Central memory CD8-positive, alpha-beta T cell (primary cell): ENCODE results near the gene PIP.
"Not testable (repeated sequence)": the region's sequence is repeated elsewhere in the genome, so short reads cannot be mapped to it uniquely, and the experiment has no call there.

ENCODE experiments used
- ATAC-seq: fragments of 150-1000 bp; cut with Tn5 transposase; replicated peaks from 2 replicates; pipeline ENCODE4 v1.10.0; 2022; ENCODE audit warnings: mild to moderate bottlenecking, moderate FRiP score, moderate number of reproducible peaks; ENCODE audit not compliant: poor library complexity, severe bottlenecking; ENCODE audit errors: extremely low read depth
- DNase-seq, 2 donors: peaks; one replicate each; pipeline ENCODE4 v3.0.0; 2021; ENCODE audit warnings: low spot score in 2 of 2
- H3K27ac Mint-ChIP-seq: one replicate; pipeline ENCODE4 v1.8.0; 2022; ENCODE audit warnings: low read depth, mild to moderate bottlenecking, moderate library complexity, mixed read lengths
- H3K27me3 Mint-ChIP-seq: one replicate; pipeline ENCODE4 v1.8.0; 2022; ENCODE audit warnings: mixed read lengths
- H3K36me3 Mint-ChIP-seq: one replicate; pipeline ENCODE4 v1.8.0; 2022; ENCODE audit warnings: mild to moderate bottlenecking, moderate library complexity, mixed read lengths; ENCODE audit not compliant: insufficient read depth
- H3K4me1 Mint-ChIP-seq: one replicate; pipeline ENCODE4 v1.8.0; 2022; ENCODE audit warnings: mixed read lengths
- H3K4me3 Mint-ChIP-seq: one replicate; pipeline ENCODE4 v1.8.0; 2022; ENCODE audit warnings: mild to moderate bottlenecking, moderate library complexity, mixed read lengths
- H3K9me3 Mint-ChIP-seq: one replicate; pipeline ENCODE4 v1.8.0; 2022; ENCODE audit warnings: mixed read lengths

Gene PIP

DNA sequence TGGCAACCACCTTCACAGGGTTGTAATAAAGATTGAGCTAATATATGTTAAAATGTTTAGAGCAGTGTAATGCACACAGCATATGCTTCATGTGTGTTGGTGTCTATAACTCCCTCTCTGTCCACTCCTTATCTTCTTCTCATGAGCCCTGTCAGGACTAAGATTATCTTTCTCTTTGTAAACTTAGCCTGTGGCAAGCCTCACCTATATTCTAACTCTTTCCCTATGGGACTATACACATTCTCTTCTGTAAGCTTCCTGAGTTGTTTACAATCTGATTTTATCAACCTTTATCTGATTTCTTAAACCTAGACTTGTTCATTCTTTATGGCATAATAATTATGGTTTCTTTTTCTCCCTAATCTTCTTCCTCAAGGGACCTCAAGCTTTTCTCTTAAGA is 2.4 kb upstream of the PIP start:
- no peaks in the 10 kb centered on the region for H3K4me1 Mint-ChIP-seq
- H3K27ac Mint-ChIP-seq, result no peak overlapping the region
- ATAC-seq (no peak), DNase-seq (no peak)
- no peak overlapping the region for H3K4me3 Mint-ChIP-seq
- peaks cover 50% of the 10 kb centered on the region for H3K27me3 Mint-ChIP-seq
- no peaks in the 10 kb centered on the region for H3K36me3 Mint-ChIP-seq
- H3K9me3 Mint-ChIP-seq, result peaks cover 7% of the 10 kb centered on the region

- Mint-ChIP-seq H3K9me3 (peaks cover 3% of the 10 kb centered on the region), H3K4me3 (no peak overlapping the region), H3K36me3 (no peaks in the 10 kb centered on the region), H3K27me3 (peaks cover 51% of the 10 kb centered on the region), H3K27ac (no peak overlapping the region), H3K4me1 (no peaks in the 10 kb centered on the region)
- DNase-seq, result no peak
- ATAC-seq, result no peak
Observed at GRCh38 chr7:143130541-143130940, 1.3 kb upstream of the PIP start.

DNA sequence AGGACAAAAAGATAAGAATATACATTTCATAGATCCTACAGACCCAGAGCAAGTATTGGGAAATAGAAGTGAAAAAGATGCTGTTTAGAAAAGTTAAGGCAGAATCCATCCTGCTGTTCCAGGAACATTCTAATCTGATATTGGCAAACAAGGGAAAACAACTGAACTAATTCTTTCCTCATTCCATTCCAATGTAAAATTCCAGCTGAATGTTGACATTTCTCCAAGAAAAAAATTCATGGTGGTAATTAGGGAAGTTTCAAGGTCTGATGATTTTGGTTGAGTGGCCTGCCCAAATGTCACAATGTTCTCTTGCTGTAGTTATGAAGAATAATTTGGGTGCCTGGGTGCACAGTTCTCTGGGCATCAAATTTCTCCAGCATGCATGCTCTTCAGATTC is 15.2 kb downstream of the PIP start:
- peaks cover 21% of the 10 kb centered on the region for H3K27me3 Mint-ChIP-seq
- no peak for DNase-seq
- ATAC-seq, result no peak
- peaks cover 5% of the 10 kb centered on the region for H3K9me3 Mint-ChIP-seq
- no peak overlapping the region for H3K27ac Mint-ChIP-seq
- no peak overlapping the region for H3K4me3 Mint-ChIP-seq
- H3K4me1 Mint-ChIP-seq, result no peaks in the 10 kb centered on the region
- no peaks in the 10 kb centered on the region for H3K36me3 Mint-ChIP-seq

DNA sequence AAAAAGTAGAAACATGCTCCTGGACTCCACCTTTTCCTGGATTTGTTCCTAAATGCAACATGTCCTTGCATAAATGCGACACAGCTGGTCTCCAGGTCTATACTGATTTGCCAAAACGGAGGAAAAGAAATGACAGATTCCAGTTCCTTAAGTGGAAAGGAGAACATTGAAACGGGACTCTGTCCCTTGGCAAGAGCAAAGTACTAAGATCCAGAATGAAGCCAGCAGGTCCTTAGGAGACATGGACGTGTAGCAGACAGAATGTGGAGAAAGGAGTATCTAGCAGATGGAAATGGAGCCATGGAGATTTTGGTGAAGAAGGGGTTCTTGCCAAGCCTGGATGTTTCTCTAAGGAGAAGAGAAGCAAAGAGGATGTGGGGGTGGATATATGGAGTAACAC is 16.2 kb downstream of the PIP start:
- Mint-ChIP-seq H3K9me3 (peaks cover 5% of the 10 kb centered on the region), H3K4me3 (no peak overlapping the region), H3K27me3 (peaks cover 21% of the 10 kb centered on the region), H3K4me1 (no peaks in the 10 kb centered on the region), H3K36me3 (no peaks in the 10 kb centered on the region), H3K27ac (no peak overlapping the region)
- no peak for ATAC-seq
- no peak for DNase-seq

DNA sequence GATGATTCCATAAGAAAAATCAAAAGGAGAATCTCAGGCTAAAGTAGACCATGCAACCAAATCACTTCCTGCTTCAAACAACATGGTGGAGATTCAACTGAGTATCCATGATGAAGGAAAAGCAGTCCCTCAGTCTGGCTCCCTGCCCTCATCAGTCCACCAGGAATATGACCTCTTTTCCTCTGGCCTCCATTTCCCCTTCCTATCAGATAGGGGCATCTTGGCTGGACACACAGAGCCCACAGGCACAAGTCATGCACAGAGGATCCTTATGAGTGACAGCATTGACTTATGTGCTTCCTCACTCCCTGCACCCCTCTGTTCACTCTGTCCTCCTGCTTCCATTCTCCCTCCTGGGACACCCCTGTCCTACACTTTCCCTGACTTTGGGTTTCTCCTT is 16.8 kb downstream of the PIP start:
- DNase-seq (no peak), ATAC-seq (no peak)
- H3K36me3 Mint-ChIP-seq, result no peaks in the 10 kb centered on the region
- peaks cover 5% of the 10 kb centered on the region for H3K9me3 Mint-ChIP-seq
- no peak overlapping the region for H3K4me3 Mint-ChIP-seq
- H3K27ac Mint-ChIP-seq, result no peak overlapping the region
- no peaks in the 10 kb centered on the region for H3K4me1 Mint-ChIP-seq
- H3K27me3 Mint-ChIP-seq, result peaks cover 21% of the 10 kb centered on the region

DNA sequence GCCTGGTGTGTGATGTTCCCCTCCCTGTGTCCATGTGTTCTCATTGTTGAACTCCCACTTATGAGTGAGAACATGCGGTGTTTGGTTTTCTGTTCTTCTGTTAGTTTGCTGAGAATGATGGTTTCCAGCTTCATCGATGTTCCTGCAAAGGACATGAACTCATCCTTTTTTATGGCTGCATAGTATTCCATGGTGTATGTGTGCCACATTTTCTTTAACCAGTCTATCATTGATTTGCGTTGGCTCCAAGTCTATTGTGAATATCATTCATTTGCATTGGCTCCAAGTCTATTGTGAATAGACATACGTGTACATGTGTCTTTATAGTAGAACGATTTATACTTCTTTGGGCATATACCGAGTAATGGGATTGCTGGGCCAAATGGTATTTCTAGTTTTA is 18.8 kb downstream of the PIP start:
- ATAC-seq, H3K27ac Mint-ChIP-seq, H3K4me3 Mint-ChIP-seq, H3K9me3 Mint-ChIP-seq, DNase-seq, H3K36me3 Mint-ChIP-seq, H3K4me1 Mint-ChIP-seq: not testable (repeated sequence)
- peaks cover 19% of the 10 kb centered on the region for H3K27me3 Mint-ChIP-seq

DNA sequence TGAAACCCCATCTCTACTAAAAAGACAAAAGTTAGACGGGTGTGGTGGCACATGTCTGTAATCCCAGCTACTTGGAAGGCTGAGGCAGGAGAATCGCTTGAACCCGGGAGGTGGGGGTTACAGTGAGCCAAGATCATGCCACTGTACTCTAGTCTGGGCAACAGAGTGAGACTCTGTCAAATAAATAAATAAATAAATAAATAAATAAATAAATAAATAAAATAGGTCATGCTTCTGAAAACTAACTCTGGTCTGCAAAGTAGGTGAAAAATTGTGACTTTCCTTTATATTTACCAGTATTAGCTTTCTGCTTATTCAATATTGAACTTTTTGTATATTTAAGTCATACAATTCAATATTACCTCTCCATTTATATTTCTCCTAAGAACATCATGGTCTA is 26.7 kb downstream of the PIP start:
- ATAC-seq, H3K27ac Mint-ChIP-seq, H3K4me3 Mint-ChIP-seq, H3K27me3 Mint-ChIP-seq, H3K4me1 Mint-ChIP-seq, DNase-seq, H3K9me3 Mint-ChIP-seq, H3K36me3 Mint-ChIP-seq: not testable (repeated sequence)

GRCh38 chr7:143171697-143172096 is 39.8 kb downstream of the PIP start:
- H3K36me3 Mint-ChIP-seq, result no peaks in the 10 kb centered on the region
- ATAC-seq (no peak), DNase-seq (no peak)
- H3K9me3 Mint-ChIP-seq, result no peaks in the 10 kb centered on the region
- H3K27me3 Mint-ChIP-seq, result peaks cover 75% of the 10 kb centered on the region
- no peak overlapping the region for H3K4me3 Mint-ChIP-seq
- no peaks in the 10 kb centered on the region for H3K4me1 Mint-ChIP-seq
- no peak overlapping the region for H3K27ac Mint-ChIP-seq

- Mint-ChIP-seq H3K4me3 (no peak overlapping the region), H3K27ac (no peak overlapping the region)
Observed at GRCh38 chr7:143172354-143172753, 40.5 kb downstream of the PIP start.

GRCh38 chr7:143176128-143176527 is 44.3 kb downstream of the PIP start:
- no peak overlapping the region for H3K4me3 Mint-ChIP-seq
- H3K36me3 Mint-ChIP-seq, result no peaks in the 10 kb centered on the region
- H3K9me3 Mint-ChIP-seq, result peaks cover 13% of the 10 kb centered on the region
- DNase-seq (no peak), ATAC-seq (no peak)
- H3K27me3 Mint-ChIP-seq, result peaks cover 59% of the 10 kb centered on the region
- no peaks in the 10 kb centered on the region for H3K4me1 Mint-ChIP-seq
- H3K27ac Mint-ChIP-seq, result no peak overlapping the region

More at GRCh38 chr7:143172354-143172753, 40.5 kb downstream of the PIP start:
- H3K27me3 Mint-ChIP-seq, result peaks cover 69% of the 10 kb centered on the region
- H3K36me3 Mint-ChIP-seq, result no peaks in the 10 kb centered on the region
- H3K4me1 Mint-ChIP-seq, result no peaks in the 10 kb centered on the region
- no peak for ATAC-seq
- no peak for DNase-seq
- H3K9me3 Mint-ChIP-seq, result peaks cover 2% of the 10 kb centered on the region

DNA sequence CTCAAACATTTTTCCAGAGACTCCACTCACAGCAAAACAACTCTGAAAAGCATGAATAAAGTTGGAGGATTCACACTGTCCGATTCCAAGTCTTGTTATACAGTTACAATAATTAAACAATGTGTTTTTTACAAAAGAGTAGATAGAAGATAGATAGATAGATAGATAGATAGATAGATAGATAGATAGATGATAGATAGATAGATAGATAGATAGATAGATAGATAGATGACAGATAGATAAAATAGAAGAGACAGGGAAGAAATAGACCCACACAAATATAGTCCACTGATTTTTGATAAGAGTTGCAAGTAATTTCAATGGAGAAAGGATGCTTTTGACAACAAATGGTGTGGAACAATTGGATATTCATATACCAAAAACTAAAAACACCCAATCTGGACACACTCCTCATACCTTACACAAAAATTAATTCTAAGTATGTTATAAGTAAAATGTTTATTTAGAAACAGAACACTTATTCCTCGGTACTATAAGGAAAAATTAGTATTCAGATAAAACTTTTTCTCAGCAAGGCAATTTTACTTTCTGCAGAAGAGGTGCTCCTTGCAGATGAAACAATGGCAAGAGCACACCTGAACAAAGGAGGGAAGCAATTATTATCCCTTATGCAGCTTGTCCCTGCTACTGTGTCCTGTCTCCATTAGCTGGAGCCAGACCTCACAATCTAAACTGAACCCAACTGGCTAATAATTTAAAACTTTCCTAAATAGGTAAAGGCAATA is 45.7 kb downstream of the PIP start:
- Mint-ChIP-seq H3K27ac (no peak overlapping the region), H3K36me3 (no peaks in the 10 kb centered on the region), H3K27me3 (peaks cover 54% of the 10 kb centered on the region), H3K4me1 (no peaks in the 10 kb centered on the region), H3K4me3 (no peak overlapping the region), H3K9me3 (peaks cover 13% of the 10 kb centered on the region)
- ATAC-seq (no peak), DNase-seq (no peak)

- not testable (repeated sequence) for ATAC-seq, DNase-seq, H3K4me3 Mint-ChIP-seq, H3K4me1 Mint-ChIP-seq, H3K27ac Mint-ChIP-seq, H3K36me3 Mint-ChIP-seq
- H3K9me3 Mint-ChIP-seq, result peaks cover 13% of the 10 kb centered on the region
- H3K27me3 Mint-ChIP-seq, result peaks cover 59% of the 10 kb centered on the region
Observed at GRCh38 chr7:143180771-143181170, 48.9 kb downstream of the PIP start.

- H3K4me1 Mint-ChIP-seq, result no peaks in the 10 kb centered on the region
- no peak for DNase-seq
- ATAC-seq, result peak; percentile 28
Observed at GRCh38 chr7:143181349-143181748, 49.5 kb downstream of the PIP start.

More at GRCh38 chr7:143181349-143181748, 49.5 kb downstream of the PIP start:
- peaks cover 65% of the 10 kb centered on the region for H3K27me3 Mint-ChIP-seq
- no peak overlapping the region for H3K4me3 Mint-ChIP-seq
- no peaks in the 10 kb centered on the region for H3K36me3 Mint-ChIP-seq
- H3K9me3 Mint-ChIP-seq, result peaks cover 13% of the 10 kb centered on the region
- H3K27ac Mint-ChIP-seq, result no peak overlapping the region
